HUES48 (cell line): ENCODE measurements around the gene KBTBD4.

ENCODE experiments used
- H3K27ac ChIP-seq: one replicate; pipeline ENCODE4 v1.7.0; 2013; ENCODE audit warnings: low read depth, low read length, inconsistent platforms
- H3K27me3 ChIP-seq: 2 replicates; pipeline ENCODE4 v1.6.1; 2013; ENCODE audit warnings: mild to moderate bottlenecking, low read length; ENCODE audit not compliant: control insufficient read depth, insufficient read depth
- H3K36me3 ChIP-seq: 2 replicates; pipeline ENCODE4 v1.6.1; 2013; ENCODE audit warnings: low read length; ENCODE audit not compliant: control insufficient read depth, insufficient read depth
- H3K4me1 ChIP-seq: 2 replicates; pipeline ENCODE4 v1.6.1; 2013; ENCODE audit warnings: mild to moderate bottlenecking, low read length; ENCODE audit not compliant: control insufficient read depth, insufficient read depth
- H3K4me3 ChIP-seq: 2 replicates; pipeline ENCODE4 v1.5.1; 2013; ENCODE audit warnings: mild to moderate bottlenecking, low read depth, low read length
- H3K9ac ChIP-seq: 2 replicates; pipeline ENCODE4 v1.6.1; 2013; ENCODE audit warnings: mild to moderate bottlenecking, low read depth, low read length, moderate library complexity
- H3K9me3 ChIP-seq: 2 replicates; pipeline ENCODE4 v1.6.1; 2013; ENCODE audit warnings: low read length; ENCODE audit not compliant: control insufficient read depth, insufficient read depth

The KBTBD4 gene

DNA sequence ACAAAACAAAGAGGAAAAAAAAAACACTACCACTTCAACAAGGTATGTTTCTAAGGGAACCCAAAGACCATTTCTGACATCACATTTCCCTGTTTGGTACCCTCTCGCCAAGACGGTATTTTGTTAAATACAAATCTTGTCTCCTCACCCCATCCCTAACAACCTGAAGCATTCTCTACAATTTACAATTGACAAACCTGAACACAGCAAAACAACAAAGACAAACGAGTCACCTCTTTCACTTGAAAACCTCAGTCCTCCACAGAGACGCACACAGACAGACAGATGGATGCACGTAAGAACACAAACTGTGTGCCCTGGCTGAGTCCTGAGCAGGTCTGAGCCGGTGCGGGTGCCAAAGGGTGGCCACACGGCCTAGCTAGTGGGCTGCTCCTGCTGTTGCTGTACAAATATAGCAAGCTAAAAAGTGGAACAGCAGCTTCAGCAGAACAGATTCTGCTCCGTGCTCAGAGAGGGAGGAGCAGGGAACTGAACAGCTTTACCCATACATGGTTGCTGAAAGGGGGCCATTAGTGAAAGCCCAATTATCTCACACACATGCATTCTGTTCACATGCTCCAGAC is 54.4 kb downstream of the KBTBD4 start:
- peak overlapping the region; percentile 87 for H3K27ac ChIP-seq

GRCh38 chr11:47523490-47524225 is 55.1 kb downstream of the KBTBD4 start:
- H3K27ac ChIP-seq, result peak overlapping the region; percentile 87
- H3K27me3 ChIP-seq, result no peaks in the 10 kb centered on the region
- H3K36me3 ChIP-seq, result no peaks in the 10 kb centered on the region
- peaks cover 35% of the 10 kb centered on the region for H3K4me1 ChIP-seq
- no peaks in the 10 kb centered on the region for H3K9me3 ChIP-seq
- no peak overlapping the region for H3K4me3 ChIP-seq
- no peak overlapping the region for H3K9ac ChIP-seq

More for the DNA sequence above, 54.4 kb downstream of the KBTBD4 start:
- H3K4me3 ChIP-seq, result no peak overlapping the region
- no peaks in the 10 kb centered on the region for H3K9me3 ChIP-seq
- H3K36me3 ChIP-seq, result no peaks in the 10 kb centered on the region
- peak overlapping the region; percentile 30; the same call in 1 of the 2 replicates for H3K9ac ChIP-seq
- H3K4me1 ChIP-seq, result peaks cover 35% of the 10 kb centered on the region
- H3K27me3 ChIP-seq, result no peaks in the 10 kb centered on the region
